BE2C (cell line): ENCODE results near the gene FARS2.

Source experiments
- DNase-seq: peaks from one replicate; pipeline ENCODE4 v3.0.0-alpha.2; 2020
- H3K27me3 ChIP-seq: fragments of 250-450 bp; sonication (Bioruptor Pico); 2 replicates; pipeline ENCODE4 v1.5.1; 2020; ENCODE audit warnings: mild to moderate bottlenecking
- H3K36me3 ChIP-seq: fragments of 250-450 bp; sonication (Bioruptor Pico); 2 replicates; pipeline ENCODE4 v1.5.1; 2020; ENCODE audit warnings: mild to moderate bottlenecking
- H3K4me1 ChIP-seq: fragments of 250-450 bp; sonication (Bioruptor Pico); 2 replicates; pipeline ENCODE4 v1.5.1; 2020
- H3K4me3 ChIP-seq: 2 replicates; pipeline ENCODE4 v1.5.1; 2011; ENCODE audit warnings: low read depth, low read length
- H3K9me3 ChIP-seq: fragments of 250-450 bp; sonication (Bioruptor Pico); 2 replicates; pipeline ENCODE4 v1.5.1; 2020
- CTCF ChIP-seq: IDR thresholded peaks from 2 replicates; pipeline ENCODE4 v1.5.1; 2012; ENCODE audit warnings: mild to moderate bottlenecking, low read depth, low read length

FARS2 gene

GRCh38 chr6:5749651-5750215 lies 488.4 kb downstream of the FARS2 start:
- Histone ChIP-seq H3K4me1 (peaks cover 32% of the 10 kb centered on the region), H3K27me3 (no peaks in the 10 kb centered on the region), H3K4me3 (no peak overlapping the region), H3K9me3 (0 out of 2 replicates have a peak, but pooled peaks cover 2% of the 10 kb centered on the region), H3K36me3 (no peaks in the 10 kb centered on the region)
- DNase-seq = no peak
- no peak for TF ChIP-seq CTCF

GRCh38 chr6:5751525-5752390 lies 490.4 kb downstream of the FARS2 start:
- Histone ChIP-seq H3K27me3 (no peaks in the 10 kb centered on the region), H3K36me3 (no peaks in the 10 kb centered on the region), H3K9me3 (0 out of 2 replicates have a peak, but pooled peaks cover 2% of the 10 kb centered on the region), H3K4me1 (peaks cover 24% of the 10 kb centered on the region), H3K4me3 (no peak overlapping the region)
- no peak for TF ChIP-seq CTCF
- no peak for DNase-seq

- Histone ChIP-seq H3K27me3 (no peaks in the 10 kb centered on the region), H3K36me3 (no peaks in the 10 kb centered on the region), H3K4me1 (peaks cover 20% of the 10 kb centered on the region), H3K9me3 (0 out of 2 replicates have a peak, but pooled peaks cover 2% of the 10 kb centered on the region), H3K4me3 (no peak overlapping the region)
- no peak for TF ChIP-seq CTCF
- DNase-seq = peak; percentile 38
Observed at GRCh38 chr6:5752391-5752680, 491.0 kb downstream of the FARS2 start.

- no peak for DNase-seq
- no peaks in the 10 kb centered on the region for H3K36me3 ChIP-seq
- peaks cover 20% of the 10 kb centered on the region for H3K4me1 ChIP-seq
- no peak overlapping the region for H3K4me3 ChIP-seq
- no peaks in the 10 kb centered on the region for H3K27me3 ChIP-seq
- H3K9me3 ChIP-seq = 0 out of 2 replicates have a peak, but pooled peaks cover 2% of the 10 kb centered on the region
- TF ChIP-seq CTCF = no peak
Observed at GRCh38 chr6:5753209-5753608, 491.9 kb downstream of the FARS2 start.

- DNase-seq = no peak
- Histone ChIP-seq H3K4me1 (peaks cover 15% of the 10 kb centered on the region), H3K4me3 (no peak overlapping the region), H3K36me3 (no peaks in the 10 kb centered on the region), H3K27me3 (no peaks in the 10 kb centered on the region), H3K9me3 (0 out of 2 replicates have a peak, but pooled peaks cover 2% of the 10 kb centered on the region)
- no peak for TF ChIP-seq CTCF
Observed at GRCh38 chr6:5754904-5755303, 493.6 kb downstream of the FARS2 start.

GRCh38 chr6:5759571-5759970 lies 498.3 kb downstream of the FARS2 start:
- no peak for DNase-seq
- Histone ChIP-seq H3K4me3 (no peak overlapping the region), H3K36me3 (no peaks in the 10 kb centered on the region), H3K9me3 (no peaks in the 10 kb centered on the region), H3K27me3 (no peaks in the 10 kb centered on the region), H3K4me1 (no peaks in the 10 kb centered on the region)
- TF ChIP-seq CTCF = no peak
